ENCODE data around the gene E2F3. TPM values are rescaled to one million over a fixed set of nuclear protein-coding genes. Genes with fewer than 3 reads are reported as not detected.

The E2F3 gene
- total RNA-seq, 1 experiment from 2014 or later: 27.1 TPM

DNA sequence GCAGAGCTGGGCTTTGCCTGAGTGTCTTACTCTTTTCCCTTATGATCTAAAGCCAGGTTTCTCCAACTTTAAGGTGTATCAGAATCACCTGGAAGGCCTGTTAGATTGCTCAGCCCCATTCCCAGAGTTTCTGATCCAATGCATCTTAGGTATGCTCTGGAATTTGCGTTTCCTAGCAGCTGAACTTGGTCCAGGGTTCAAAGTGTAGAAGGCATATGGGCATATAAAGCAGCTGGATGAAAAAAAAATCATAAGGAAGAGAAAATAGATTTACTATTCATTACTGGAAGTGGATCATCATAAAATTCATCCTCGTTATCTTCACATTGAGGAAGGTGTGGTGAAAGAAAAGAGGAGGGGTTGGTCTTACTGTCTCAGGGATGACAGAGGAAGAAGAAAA, 75.8 kb downstream of the E2F3 start:
- intact Hi-C loops (cut with micrococcal nuclease): no loop called here
- DNase-seq (ENCODE audit: low read depth, low spot score) (no peak), ATAC-seq (no peak)
- peaks cover 10% of the 10 kb centered on the region for H4K20me1 ChIP-seq (ENCODE audit: insufficient read depth)
- POLR2A ChIA-PET: no interaction called here
- TF ChIP-seq ZFX (IDR thresholded peaks at IDR 0.05) (no peak), EZH2phosphoT487 (IDR thresholded peaks at IDR 0.05; ENCODE audit: borderline replicate concordance) (no peak), ZNF274 (IDR thresholded peaks at IDR 0.05; ENCODE audit: low read depth, low read length) (no peak), CEBPB (IDR thresholded peaks at IDR 0.05; ENCODE audit: low read depth) (no peak), POLR2A (IDR thresholded peaks at IDR 0.05; ENCODE audit: borderline replicate concordance, extremely low read depth, insufficient read depth, insufficient read length) (no peak), FOSL1 (IDR thresholded peaks at IDR 0.05; ENCODE audit: low read depth) (no peak), CBX3 (IDR thresholded peaks at IDR 0.05; ENCODE audit: low read depth) (no peak), SIN3A (IDR thresholded peaks at IDR 0.05; ENCODE audit: low read depth) (no peak)
- TF ChIP-seq, protein P1, sequence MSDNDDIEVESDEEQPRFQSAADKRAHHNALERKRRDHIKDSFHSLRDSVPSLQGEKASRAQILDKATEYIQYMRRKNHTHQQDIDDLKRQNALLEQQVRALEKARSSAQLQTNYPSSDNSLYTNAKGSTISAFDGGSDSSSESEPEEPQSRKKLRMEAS (IDR thresholded peaks at IDR 0.05): no peak
- H3K9me3 ChIP-seq (ENCODE audit: control insufficient read depth in 1 of 2, insufficient read depth in 1 of 2, low read depth in 1 of 2, low read length in 2 of 2): no peaks in the 10 kb centered on the region
- H3K79me2 ChIP-seq (ENCODE audit: insufficient read depth, low read length): peaks cover 61% of the 10 kb centered on the region
- H3K4me2 ChIP-seq (ENCODE audit: low read length): no peak overlapping the region
- peaks cover 15 to 27% of the 10 kb centered on the region in 2 experiments for H3K36me3 ChIP-seq (ENCODE audit: control insufficient read depth in 1 of 2, insufficient read depth in 2 of 2, low read length in 2 of 2)
- RAD21 ChIA-PET (ENCODE audit: low non-redundant PET in 1 of 2, low total read pairs in 2 of 2, uncharacterized antibody in 2 of 2, unreplicated experiment in 2 of 2): no interaction called here
- no peaks in the 10 kb centered on the region for H3K4me1 ChIP-seq (ENCODE audit: control insufficient read depth in 1 of 2, insufficient read depth in 2 of 2, low read length in 2 of 2)
- H3K4me3 ChIP-seq (replicated peaks in 1 of 2; ENCODE audit: low read depth in 1 of 2, low read length in 2 of 2): no peak overlapping the region
- H3K27me3 ChIP-seq (ENCODE audit: insufficient read depth, low read length): no peaks in the 10 kb centered on the region
- H3K27ac ChIP-seq (ENCODE audit: low read depth, low read length): no peak overlapping the region
- H3K9ac ChIP-seq (ENCODE audit: low read length): no peak overlapping the region
- no peaks in the 10 kb centered on the region for H3K9me2 ChIP-seq (ENCODE audit: insufficient read depth)
- BruUV-seq (replicated peaks): no TSS peak
- H2AFZ ChIP-seq (ENCODE audit: low read depth, low read length, poor library complexity, severe bottlenecking): no peak overlapping the region
- CTCF ChIA-PET: no interaction called here

DNA sequence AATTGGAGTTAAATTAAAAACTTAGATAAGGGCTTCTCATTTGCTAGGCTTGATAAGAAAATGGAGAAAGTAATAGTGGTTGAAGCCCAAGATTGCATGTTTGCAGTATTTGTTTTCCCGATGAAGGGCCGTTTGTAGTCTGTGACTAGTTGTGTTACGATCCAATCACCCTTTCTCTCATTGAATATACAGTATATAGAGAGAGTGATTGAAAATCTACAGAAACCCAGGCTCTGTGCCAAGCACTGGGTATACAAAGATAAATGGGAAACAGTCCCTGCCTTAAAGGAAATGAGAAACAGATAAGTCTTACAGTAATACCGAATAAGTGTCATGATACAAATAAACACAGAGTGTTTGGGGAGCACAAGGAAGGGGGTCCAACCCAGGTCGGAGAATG, 77.4 kb downstream of the E2F3 start:
- no peak for ATAC-seq
- CTCF ChIA-PET: no interaction called here
- H2AFZ ChIP-seq (ENCODE audit: low read depth, low read length, poor library complexity, severe bottlenecking): no peak overlapping the region
- H3K27me3 ChIP-seq (ENCODE audit: insufficient read depth, low read length): no peaks in the 10 kb centered on the region
- peaks cover 24 to 41% of the 10 kb centered on the region in 2 experiments for H3K36me3 ChIP-seq (ENCODE audit: control insufficient read depth in 1 of 2, insufficient read depth in 2 of 2, low read length in 2 of 2)
- POLR2A ChIA-PET: no interaction called here
- H3K4me3 ChIP-seq (replicated peaks in 1 of 2; ENCODE audit: low read depth in 1 of 2, low read length in 2 of 2): no peak overlapping the region
- TF ChIP-seq SP1 (IDR thresholded peaks at IDR 0.05; ENCODE audit: low read depth) (no peak), YY1 (IDR thresholded peaks at IDR 0.05; ENCODE audit: extremely low read depth, insufficient replicate concordance, low read depth, low read length) (no peak), POLR2A (IDR thresholded peaks at IDR 0.05; ENCODE audit: borderline replicate concordance, extremely low read depth, insufficient read depth, insufficient read length) (no peak), JUND (IDR thresholded peaks at IDR 0.05) (no peak), CBX3 (IDR thresholded peaks at IDR 0.05; ENCODE audit: low read depth) (no peak), EZH2 (IDR thresholded peaks at IDR 0.05) (no peak)
- TF ChIP-seq, protein P2, sequence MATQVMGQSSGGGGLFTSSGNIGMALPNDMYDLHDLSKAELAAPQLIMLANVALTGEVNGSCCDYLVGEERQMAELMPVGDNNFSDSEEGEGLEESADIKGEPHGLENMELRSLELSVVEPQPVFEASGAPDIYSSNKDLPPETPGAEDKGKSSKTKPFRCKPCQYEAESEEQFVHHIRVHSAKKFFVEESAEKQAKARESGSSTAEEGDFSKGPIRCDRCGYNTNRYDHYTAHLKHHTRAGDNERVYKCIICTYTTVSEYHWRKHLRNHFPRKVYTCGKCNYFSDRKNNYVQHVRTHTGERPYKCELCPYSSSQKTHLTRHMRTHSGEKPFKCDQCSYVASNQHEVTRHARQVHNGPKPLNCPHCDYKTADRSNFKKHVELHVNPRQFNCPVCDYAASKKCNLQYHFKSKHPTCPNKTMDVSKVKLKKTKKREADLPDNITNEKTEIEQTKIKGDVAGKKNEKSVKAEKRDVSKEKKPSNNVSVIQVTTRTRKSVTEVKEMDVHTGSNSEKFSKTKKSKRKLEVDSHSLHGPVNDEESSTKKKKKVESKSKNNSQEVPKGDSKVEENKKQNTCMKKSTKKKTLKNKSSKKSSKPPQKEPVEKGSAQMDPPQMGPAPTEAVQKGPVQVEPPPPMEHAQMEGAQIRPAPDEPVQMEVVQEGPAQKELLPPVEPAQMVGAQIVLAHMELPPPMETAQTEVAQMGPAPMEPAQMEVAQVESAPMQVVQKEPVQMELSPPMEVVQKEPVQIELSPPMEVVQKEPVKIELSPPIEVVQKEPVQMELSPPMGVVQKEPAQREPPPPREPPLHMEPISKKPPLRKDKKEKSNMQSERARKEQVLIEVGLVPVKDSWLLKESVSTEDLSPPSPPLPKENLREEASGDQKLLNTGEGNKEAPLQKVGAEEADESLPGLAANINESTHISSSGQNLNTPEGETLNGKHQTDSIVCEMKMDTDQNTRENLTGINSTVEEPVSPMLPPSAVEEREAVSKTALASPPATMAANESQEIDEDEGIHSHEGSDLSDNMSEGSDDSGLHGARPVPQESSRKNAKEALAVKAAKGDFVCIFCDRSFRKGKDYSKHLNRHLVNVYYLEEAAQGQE (IDR thresholded peaks at IDR 0.05; ENCODE audit: low read depth): no peak
- H3K27ac ChIP-seq (ENCODE audit: low read depth, low read length): no peak overlapping the region
- H3K4me1 ChIP-seq (ENCODE audit: control insufficient read depth in 1 of 2, insufficient read depth in 2 of 2, low read length in 2 of 2): no peaks in the 10 kb centered on the region
- intact Hi-C loops (cut with micrococcal nuclease): no loop called here
- no peak overlapping the region for H3K4me2 ChIP-seq (ENCODE audit: low read length)
- no peak for DNase-seq (ENCODE audit: low read depth, low spot score)
- no TSS peak for BruUV-seq (replicated peaks)
- H4K20me1 ChIP-seq (ENCODE audit: insufficient read depth): no peaks in the 10 kb centered on the region
- H3K79me2 ChIP-seq (ENCODE audit: insufficient read depth, low read length): peaks cover 50% of the 10 kb centered on the region
- H3K9me2 ChIP-seq (ENCODE audit: insufficient read depth): no peaks in the 10 kb centered on the region
- H3K9ac ChIP-seq (ENCODE audit: low read length): no peak overlapping the region
- H3K9me3 ChIP-seq (ENCODE audit: control insufficient read depth in 1 of 2, insufficient read depth in 1 of 2, low read depth in 1 of 2, low read length in 2 of 2): no peaks in the 10 kb centered on the region
- RAD21 ChIA-PET (ENCODE audit: low non-redundant PET in 1 of 2, low total read pairs in 2 of 2, uncharacterized antibody in 2 of 2, unreplicated experiment in 2 of 2): no interaction called here
